Neural cell (in vitro differentiated cells): ENCODE data around the gene GDI1. TPM values are rescaled to one million over a fixed set of nuclear protein-coding genes. Genes with fewer than 3 reads are reported as not detected.

Experiments used
- H2AFZ ChIP-seq: fragments of 200-600, 300-800 bp; sonication (generic), shearing (Covaris generic); 2 replicates; pipeline ENCODE4 v1.6.0; 2014; ENCODE audit warnings: low read depth, mild to moderate bottlenecking, antibody characterized with exemption, low read length, moderate library complexity
- H3F3A ChIP-seq: fragments of 200-600 bp; shearing (Covaris generic); 2 replicates; pipeline ENCODE4 v1.6.1; 2016; ENCODE audit warnings: mild to moderate bottlenecking, moderate library complexity, mixed read lengths, antibody characterized with exemption, low read length; ENCODE audit not compliant: insufficient read depth, poor library complexity, severe bottlenecking
- H3K27ac ChIP-seq: fragments of 200-600, 300-800 bp; sonication (generic), shearing (Covaris generic); 2 replicates; pipeline ENCODE4 v1.5.1; 2014; ENCODE audit warnings: mild to moderate bottlenecking, low read length, moderate library complexity
- H3K27me3 ChIP-seq: fragments of 300-800, 200-600 bp; sonication (generic), shearing (Covaris generic); 2 replicates; pipeline ENCODE4 v1.6.0; 2014; ENCODE audit warnings: mild to moderate bottlenecking, low read depth, low read length, moderate library complexity; ENCODE audit not compliant: insufficient read depth
- H3K36me3 ChIP-seq: fragments of 300-800, 200-600 bp; sonication (generic), shearing (Covaris generic); 2 replicates; pipeline ENCODE4 v1.5.1; 2014; ENCODE audit warnings: mild to moderate bottlenecking, antibody characterized with exemption, low read length, moderate library complexity; ENCODE audit not compliant: insufficient read depth
- H3K4me2 ChIP-seq: fragments of 300-800, 200-600 bp; sonication (generic), shearing (Covaris generic); 2 replicates; pipeline ENCODE4 v1.6.0; 2014; ENCODE audit warnings: mild to moderate bottlenecking, low read length
- H3K4me3 ChIP-seq: fragments of 300-800, 200-600 bp; sonication (generic), shearing (Covaris generic); 2 replicates; pipeline ENCODE4 v1.5.1; 2014; ENCODE audit warnings: mild to moderate bottlenecking, low read length, moderate library complexity
- H3K79me2 ChIP-seq: fragments of 200-600 bp; shearing (Covaris generic); replicated peaks from 2 replicates; pipeline ENCODE4 v1.6.0; 2014; ENCODE audit warnings: mild to moderate bottlenecking, low read length, moderate library complexity; ENCODE audit not compliant: insufficient read depth
- H3K9ac ChIP-seq: fragments of 300-800, 200-600 bp; sonication (generic), shearing (Covaris generic); 2 replicates; pipeline ENCODE4 v1.6.1; 2016; ENCODE audit warnings: mild to moderate bottlenecking, low read length, mixed read lengths
- H3K9me2 ChIP-seq: fragments of 200-600 bp; shearing (Covaris generic); 2 replicates; pipeline ENCODE4 v1.6.1; 2016; ENCODE audit warnings: mild to moderate bottlenecking, low read length, mixed read lengths; ENCODE audit not compliant: insufficient read depth
- H3K9me3 ChIP-seq: fragments of 200-600, 300-800 bp; sonication (generic), shearing (Covaris generic); 2 replicates; pipeline ENCODE4 v1.6.1; 2016; ENCODE audit warnings: mild to moderate bottlenecking, mixed run types, low read length, moderate library complexity, mixed read lengths
- H4K20me1 ChIP-seq: fragments of 200-600 bp; shearing (Covaris generic); 2 replicates; pipeline ENCODE4 v1.6.1; 2016; ENCODE audit warnings: mild to moderate bottlenecking, mixed run types; ENCODE audit not compliant: insufficient read depth
- EP300 ChIP-seq: fragments of 450-650 bp; conservative IDR thresholded peaks from 2 replicates; pipeline ENCODE4 v1.6.1; 2014; ENCODE audit warnings: antibody characterized with exemption, mild to moderate bottlenecking, moderate library complexity; ENCODE audit not compliant: poor library complexity, severe bottlenecking
- EZH2 ChIP-seq: fragments of 200-600, 300-800 bp; shearing (Covaris generic), sonication (generic); IDR thresholded peaks from 2 replicates; pipeline ENCODE4 v1.6.1; 2014; ENCODE audit warnings: antibody characterized with exemption, low read length, borderline replicate concordance, mild to moderate bottlenecking; ENCODE audit not compliant: insufficient read depth, poor library complexity, severe bottlenecking
- MXI1 ChIP-seq: fragments of 450-650 bp; conservative IDR thresholded peaks from 2 replicates; pipeline ENCODE4 v1.6.1; 2014; ENCODE audit warnings: antibody characterized with exemption, mild to moderate bottlenecking; ENCODE audit not compliant: poor library complexity, severe bottlenecking
- POLR2AphosphoS5 ChIP-seq: IDR thresholded peaks from 2 replicates; pipeline ENCODE4 v1.6.1; 2012
- RAD21 ChIP-seq: fragments of 450-650 bp; conservative IDR thresholded peaks from 2 replicates; pipeline ENCODE4 v1.6.1; 2014; ENCODE audit warnings: antibody characterized with exemption, mild to moderate bottlenecking, moderate library complexity
- SMC3 ChIP-seq: fragments of 450-650 bp; conservative IDR thresholded peaks from 2 replicates; pipeline ENCODE4 v1.6.1; 2014; ENCODE audit warnings: antibody characterized with exemption, mild to moderate bottlenecking, moderate library complexity; ENCODE audit not compliant: poor library complexity
- TAF1 ChIP-seq: IDR thresholded peaks from 2 replicates; pipeline ENCODE4 v1.6.1; 2012; ENCODE audit warnings: low read depth
- polyA plus RNA-seq: library from polyadenylated mRNA; depleted of rRNA; stranded (reverse); fragments of >200 nt; gene quantifications from 2 replicates; pipeline ENCODE4 v1.2.3, GENCODE V29; 2014
- TF ChIP-seq, protein P1 (sequence below): fragments of 450-650 bp; IDR thresholded peaks from 2 replicates; pipeline ENCODE4 v1.5.1; 2014; ENCODE audit warnings: antibody characterized with exemption, mild to moderate bottlenecking, moderate library complexity; ENCODE audit not compliant: poor library complexity, severe bottlenecking
- TF ChIP-seq, protein P2 (sequence below): IDR thresholded peaks from 2 replicates; pipeline ENCODE4 v1.6.1; 2012; ENCODE audit warnings: borderline replicate concordance

Gene GDI1
- polyA plus RNA-seq, 1 donor from 2014 or later: 370 TPM

DNA sequence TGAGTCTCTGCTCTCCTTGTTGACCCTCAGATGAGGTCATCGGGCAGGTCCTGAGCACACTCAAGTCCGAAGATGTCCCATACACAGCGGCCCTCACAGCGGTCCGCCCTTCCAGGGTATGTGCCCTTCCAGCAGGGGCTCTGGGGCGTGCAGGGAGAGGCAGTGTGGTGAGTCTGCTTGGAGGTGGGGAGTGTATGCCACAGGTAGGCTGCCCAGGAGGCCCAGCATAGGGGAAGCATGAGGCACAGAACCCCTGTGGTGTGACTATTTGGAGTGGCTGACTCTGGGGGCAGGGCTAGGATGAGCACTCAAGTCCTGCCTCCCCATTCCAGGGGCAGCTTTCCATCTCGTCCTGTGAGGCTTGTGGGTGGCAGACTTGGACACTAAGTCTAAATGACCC, 3.3 kb upstream of the GDI1 start:
- H2AFZ ChIP-seq: no peak overlapping the region
- no peak overlapping the region for H3K9ac ChIP-seq
- H3K9me3 ChIP-seq: no peaks in the 10 kb centered on the region
- no peaks in the 10 kb centered on the region for H3F3A ChIP-seq
- no peak overlapping the region for H3K27ac ChIP-seq
- H3K9me2 ChIP-seq: no peaks in the 10 kb centered on the region
- no peaks in the 10 kb centered on the region for H3K27me3 ChIP-seq
- H3K4me3 ChIP-seq: no peak overlapping the region
- peaks cover 20% of the 10 kb centered on the region for H3K79me2 ChIP-seq
- no peaks in the 10 kb centered on the region for H3K36me3 ChIP-seq
- TF ChIP-seq POLR2AphosphoS5: no peak
- TF ChIP-seq MXI1: no peak
- no peak for TF ChIP-seq RAD21
- TF ChIP-seq, protein P1, sequence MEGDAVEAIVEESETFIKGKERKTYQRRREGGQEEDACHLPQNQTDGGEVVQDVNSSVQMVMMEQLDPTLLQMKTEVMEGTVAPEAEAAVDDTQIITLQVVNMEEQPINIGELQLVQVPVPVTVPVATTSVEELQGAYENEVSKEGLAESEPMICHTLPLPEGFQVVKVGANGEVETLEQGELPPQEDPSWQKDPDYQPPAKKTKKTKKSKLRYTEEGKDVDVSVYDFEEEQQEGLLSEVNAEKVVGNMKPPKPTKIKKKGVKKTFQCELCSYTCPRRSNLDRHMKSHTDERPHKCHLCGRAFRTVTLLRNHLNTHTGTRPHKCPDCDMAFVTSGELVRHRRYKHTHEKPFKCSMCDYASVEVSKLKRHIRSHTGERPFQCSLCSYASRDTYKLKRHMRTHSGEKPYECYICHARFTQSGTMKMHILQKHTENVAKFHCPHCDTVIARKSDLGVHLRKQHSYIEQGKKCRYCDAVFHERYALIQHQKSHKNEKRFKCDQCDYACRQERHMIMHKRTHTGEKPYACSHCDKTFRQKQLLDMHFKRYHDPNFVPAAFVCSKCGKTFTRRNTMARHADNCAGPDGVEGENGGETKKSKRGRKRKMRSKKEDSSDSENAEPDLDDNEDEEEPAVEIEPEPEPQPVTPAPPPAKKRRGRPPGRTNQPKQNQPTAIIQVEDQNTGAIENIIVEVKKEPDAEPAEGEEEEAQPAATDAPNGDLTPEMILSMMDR: no peak
- TF ChIP-seq EP300: no peak
- no peak for TF ChIP-seq TAF1
- TF ChIP-seq EZH2: no peak
- TF ChIP-seq SMC3: no peak
- TF ChIP-seq, protein P2, sequence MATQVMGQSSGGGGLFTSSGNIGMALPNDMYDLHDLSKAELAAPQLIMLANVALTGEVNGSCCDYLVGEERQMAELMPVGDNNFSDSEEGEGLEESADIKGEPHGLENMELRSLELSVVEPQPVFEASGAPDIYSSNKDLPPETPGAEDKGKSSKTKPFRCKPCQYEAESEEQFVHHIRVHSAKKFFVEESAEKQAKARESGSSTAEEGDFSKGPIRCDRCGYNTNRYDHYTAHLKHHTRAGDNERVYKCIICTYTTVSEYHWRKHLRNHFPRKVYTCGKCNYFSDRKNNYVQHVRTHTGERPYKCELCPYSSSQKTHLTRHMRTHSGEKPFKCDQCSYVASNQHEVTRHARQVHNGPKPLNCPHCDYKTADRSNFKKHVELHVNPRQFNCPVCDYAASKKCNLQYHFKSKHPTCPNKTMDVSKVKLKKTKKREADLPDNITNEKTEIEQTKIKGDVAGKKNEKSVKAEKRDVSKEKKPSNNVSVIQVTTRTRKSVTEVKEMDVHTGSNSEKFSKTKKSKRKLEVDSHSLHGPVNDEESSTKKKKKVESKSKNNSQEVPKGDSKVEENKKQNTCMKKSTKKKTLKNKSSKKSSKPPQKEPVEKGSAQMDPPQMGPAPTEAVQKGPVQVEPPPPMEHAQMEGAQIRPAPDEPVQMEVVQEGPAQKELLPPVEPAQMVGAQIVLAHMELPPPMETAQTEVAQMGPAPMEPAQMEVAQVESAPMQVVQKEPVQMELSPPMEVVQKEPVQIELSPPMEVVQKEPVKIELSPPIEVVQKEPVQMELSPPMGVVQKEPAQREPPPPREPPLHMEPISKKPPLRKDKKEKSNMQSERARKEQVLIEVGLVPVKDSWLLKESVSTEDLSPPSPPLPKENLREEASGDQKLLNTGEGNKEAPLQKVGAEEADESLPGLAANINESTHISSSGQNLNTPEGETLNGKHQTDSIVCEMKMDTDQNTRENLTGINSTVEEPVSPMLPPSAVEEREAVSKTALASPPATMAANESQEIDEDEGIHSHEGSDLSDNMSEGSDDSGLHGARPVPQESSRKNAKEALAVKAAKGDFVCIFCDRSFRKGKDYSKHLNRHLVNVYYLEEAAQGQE: no peak
- no peaks in the 10 kb centered on the region for H4K20me1 ChIP-seq
- H3K4me2 ChIP-seq: no peak overlapping the region

DNA sequence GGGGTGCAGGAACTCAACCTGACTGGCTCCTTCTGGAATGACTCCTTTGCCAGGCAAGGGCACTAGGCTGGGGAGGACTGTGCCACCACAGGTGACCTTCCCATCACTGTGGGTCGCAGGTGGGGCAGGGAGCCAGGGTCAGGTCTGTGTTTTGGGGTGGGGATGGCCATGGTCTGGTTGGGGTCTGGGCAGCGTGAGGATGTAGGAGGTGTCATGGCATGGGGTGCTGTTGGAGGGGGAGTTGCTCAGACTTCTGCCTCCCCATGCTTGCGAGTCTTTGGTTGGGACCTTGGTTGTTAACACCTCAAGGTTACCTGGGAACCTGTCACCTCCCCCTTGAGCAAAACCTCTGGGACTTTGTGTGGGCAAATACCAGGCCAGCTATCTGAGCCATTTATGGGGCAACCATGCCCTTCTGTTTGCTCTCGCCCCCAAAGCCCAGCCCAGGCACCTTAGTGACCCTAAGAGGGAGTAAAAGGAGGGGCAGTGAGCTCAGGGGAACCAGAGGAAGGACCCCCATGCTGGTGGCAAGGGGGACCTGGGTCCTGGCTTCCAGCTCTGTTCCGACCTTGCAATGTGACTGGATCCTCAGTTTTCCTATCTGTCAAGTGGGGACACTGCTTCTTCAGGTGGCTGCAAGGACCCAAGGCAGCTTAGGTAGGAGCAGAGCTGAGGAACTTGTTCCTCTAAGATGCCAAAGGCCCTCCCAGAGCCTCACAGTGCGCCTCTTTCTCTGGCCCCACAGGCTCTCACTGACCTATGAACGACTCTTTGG, 2.4 kb upstream of the GDI1 start:
- H3K9ac ChIP-seq: no peak overlapping the region
- no peaks in the 10 kb centered on the region for H3F3A ChIP-seq
- H3K9me2 ChIP-seq: no peaks in the 10 kb centered on the region
- H3K9me3 ChIP-seq: no peaks in the 10 kb centered on the region
- H3K79me2 ChIP-seq: peaks cover 21% of the 10 kb centered on the region
- H3K27me3 ChIP-seq: no peaks in the 10 kb centered on the region
- H3K4me2 ChIP-seq: no peak overlapping the region
- H2AFZ ChIP-seq: no peak overlapping the region
- H3K4me3 ChIP-seq: no peak overlapping the region
- TF ChIP-seq SMC3: no peak
- TF ChIP-seq RAD21: no peak
- TF ChIP-seq TAF1: no peak
- TF ChIP-seq EP300: no peak
- no peak for TF ChIP-seq POLR2AphosphoS5
- TF ChIP-seq EZH2: no peak
- TF ChIP-seq, protein P1: no peak
- TF ChIP-seq, protein P2: no peak
- no peak for TF ChIP-seq MXI1
- no peak overlapping the region for H3K27ac ChIP-seq
- H4K20me1 ChIP-seq: no peaks in the 10 kb centered on the region
- no peaks in the 10 kb centered on the region for H3K36me3 ChIP-seq
